Activated CD8-positive, alpha-beta T cell treated with anti-CD3 and anti-CD28 coated beads for 36 hours (primary cell): Measurements from ENCODE around the gene SCN8A. TPM values are rescaled to one million over a fixed set of nuclear protein-coding genes. Genes with fewer than 3 reads are reported as not detected.

Experiments used
- ATAC-seq: fragments of 200-7000 bp; cut with Tn5 transposase; one replicate; pipeline ENCODE4 v1.10.0; 2021; ENCODE audit warnings: mild to moderate bottlenecking, moderate library complexity
- CTCF ChIA-PET: fragments of 350-600 bp; sonication (Branson Sonifier 250); formaldehyde crosslinking; loops from one replicate; lab custom pipeline; 2021; ENCODE audit warnings: antibody characterized with exemption; lab: Charles Lee
- POLR2A ChIA-PET: fragments of 350-600 bp; sonication (Branson Sonifier 250); formaldehyde crosslinking; loops from one replicate; lab custom pipeline; 2021; ENCODE audit warnings: antibody characterized with exemption; lab: Charles Lee
- DNase-seq: peaks from one replicate; pipeline ENCODE4 v3.0.0-alpha.2; 2020
- H3K27ac Mint-ChIP-seq: one replicate; pipeline ENCODE4 v1.8.0; 2021; ENCODE audit warnings: mild to moderate bottlenecking, mixed read lengths
- H3K27me3 Mint-ChIP-seq: one replicate; pipeline ENCODE4 v1.8.0; 2021; ENCODE audit warnings: mixed read lengths
- H3K36me3 Mint-ChIP-seq: one replicate; pipeline ENCODE4 v1.8.0; 2021; ENCODE audit warnings: low read depth, mixed read lengths
- H3K4me1 Mint-ChIP-seq: one replicate; pipeline ENCODE4 v1.8.0; 2021; ENCODE audit warnings: low read depth, mixed read lengths
- H3K4me3 Mint-ChIP-seq: one replicate; pipeline ENCODE4 v1.8.0; 2021; ENCODE audit warnings: mild to moderate bottlenecking, moderate library complexity, mixed read lengths
- H3K9me3 Mint-ChIP-seq: one replicate; pipeline ENCODE4 v1.8.0; 2021; ENCODE audit warnings: mixed read lengths
- CTCF ChIP-seq: fragments of 200-600 bp; IDR thresholded peaks from one replicate; pipeline ENCODE4 v1.8.0; 2022; ENCODE audit warnings: antibody characterized with exemption, mild to moderate bottlenecking
- intact Hi-C: fragments of 100-400 bp; cut with micrococcal nuclease; formaldehyde crosslinking; loops from one replicate; pipeline ENCODE4 v1.10.0; 2022
- total RNA-seq, 2 experiments: library from RNA; stranded (reverse); gene quantifications; one replicate each; pipeline ENCODE4 v1.2.3, GENCODE V29; 2021

Gene SCN8A
- total RNA-seq, 2 experiments from 2014 or later: 0.77 to 0.78 TPM

DNA sequence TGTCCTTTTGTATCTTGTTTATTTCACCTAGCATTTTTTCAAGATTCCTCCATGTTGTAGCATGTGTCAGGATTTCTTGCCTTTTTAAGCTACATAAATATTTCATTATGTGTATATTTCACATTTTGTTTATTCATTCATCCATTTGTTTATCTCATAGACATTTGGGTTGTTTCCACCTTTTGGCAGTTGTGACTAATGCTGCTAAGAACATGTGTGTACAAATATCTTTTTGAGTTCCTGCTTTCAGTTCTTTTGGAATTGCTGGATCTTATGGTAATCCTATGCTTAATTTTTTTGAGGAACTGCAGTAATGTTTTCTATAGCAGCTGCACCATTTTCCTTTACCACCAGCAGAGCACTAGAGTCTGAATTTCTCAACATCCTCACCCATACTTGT is 62.4 kb downstream of the SCN8A start:
- H3K27me3 Mint-ChIP-seq: peaks cover 8% of the 10 kb centered on the region
- ATAC-seq (no peak), DNase-seq (no peak)
- POLR2A ChIA-PET: interaction anchor here (0.8 kb wide), 1 partner anchor 12 kb away, joined by 3 read pairs; no protein-coding TSS in a partner anchor
- CTCF ChIA-PET: no interaction called here
- no peaks in the 10 kb centered on the region for H3K4me1 Mint-ChIP-seq
- no peak overlapping the region for H3K27ac Mint-ChIP-seq
- H3K36me3 Mint-ChIP-seq: no peaks in the 10 kb centered on the region
- H3K4me3 Mint-ChIP-seq: no peak overlapping the region
- peaks cover 8% of the 10 kb centered on the region for H3K9me3 Mint-ChIP-seq
- no peak for TF ChIP-seq CTCF
- intact Hi-C loops: no loop called here

GRCh38 chr12:51661199-51661598 is 70.2 kb downstream of the SCN8A start:
- no peak for DNase-seq
- ChIA-PET CTCF (interaction anchor here (1.4 kb wide), 1 partner anchor 9 kb away, joined by 4 read pairs; no protein-coding TSS in a partner anchor), POLR2A (no interaction called here)
- H3K4me3 Mint-ChIP-seq: no peak overlapping the region
- H3K36me3 Mint-ChIP-seq: no peaks in the 10 kb centered on the region
- intact Hi-C loops: no loop called here
- no peaks in the 10 kb centered on the region for H3K4me1 Mint-ChIP-seq
- H3K27ac Mint-ChIP-seq: no peak overlapping the region
- H3K9me3 Mint-ChIP-seq: no peaks in the 10 kb centered on the region
- no peak for ATAC-seq
- TF ChIP-seq CTCF: no peak
- peaks cover 12% of the 10 kb centered on the region for H3K27me3 Mint-ChIP-seq

DNA sequence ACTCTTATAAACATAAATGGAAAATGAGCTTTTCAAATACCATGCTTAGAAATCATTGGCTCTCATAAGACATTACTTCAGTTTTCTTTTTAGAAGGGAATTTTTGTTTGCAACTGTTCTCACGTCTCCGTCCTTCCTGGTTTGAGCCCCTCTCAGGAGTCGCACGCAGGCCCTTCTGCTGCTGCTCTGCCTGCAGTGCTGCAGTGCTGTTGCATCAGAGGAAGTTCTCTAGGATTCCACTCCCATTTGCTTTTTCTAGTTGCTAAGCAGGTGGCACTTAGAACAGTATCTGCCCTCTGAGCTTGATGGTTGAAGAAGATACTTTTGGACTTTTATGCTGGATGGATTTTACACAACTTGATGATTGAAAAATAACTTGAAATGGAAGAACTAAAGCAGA is 70.8 kb downstream of the SCN8A start:
- DNase-seq (no peak), ATAC-seq (no peak)
- Mint-ChIP-seq H3K9me3 (no peaks in the 10 kb centered on the region), H3K27ac (no peak overlapping the region), H3K36me3 (no peaks in the 10 kb centered on the region), H3K27me3 (peaks cover 12% of the 10 kb centered on the region), H3K4me1 (no peaks in the 10 kb centered on the region), H3K4me3 (no peak overlapping the region)
- no peak for TF ChIP-seq CTCF
- intact Hi-C loops: no loop called here
- POLR2A ChIA-PET: no interaction called here
- CTCF ChIA-PET: interaction anchor here (0.9 to 1.4 kb wide), 2 partner anchors 9 to 261 kb away, joined by 3 to 4 read pairs; no protein-coding TSS in a partner anchor

GRCh38 chr12:51662728-51663154 is 71.7 kb downstream of the SCN8A start:
- Mint-ChIP-seq H3K9me3 (no peaks in the 10 kb centered on the region), H3K4me1 (no peaks in the 10 kb centered on the region), H3K27me3 (peaks cover 10% of the 10 kb centered on the region), H3K27ac (no peak overlapping the region), H3K4me3 (no peak overlapping the region), H3K36me3 (no peaks in the 10 kb centered on the region)
- intact Hi-C loops: no loop called here
- POLR2A ChIA-PET: interaction anchor here (1.2 kb wide), 1 partner anchor 89 kb away, joined by 3 read pairs; no protein-coding TSS in a partner anchor
- CTCF ChIA-PET: interaction anchor here (0.9 to 1.4 kb wide), 2 partner anchors 10 to 260 kb away, joined by 3 to 4 read pairs; no protein-coding TSS in a partner anchor
- no peak for TF ChIP-seq CTCF
- DNase-seq (no peak), ATAC-seq (no peak)

- ATAC-seq (no peak), DNase-seq (no peak)
- TF ChIP-seq CTCF: no peak
- H3K27me3 Mint-ChIP-seq: peaks cover 6% of the 10 kb centered on the region
- ChIA-PET CTCF (interaction anchor here (0.8 kb wide), 1 partner anchor 70 kb away, joined by 3 read pairs; no protein-coding TSS in a partner anchor), POLR2A (interaction anchor here (1.2 kb wide), 1 partner anchor 90 kb away, joined by 3 read pairs; no protein-coding TSS in a partner anchor)
- H3K36me3 Mint-ChIP-seq: no peaks in the 10 kb centered on the region
- no peak overlapping the region for H3K27ac Mint-ChIP-seq
- H3K4me1 Mint-ChIP-seq: no peaks in the 10 kb centered on the region
- H3K9me3 Mint-ChIP-seq: no peaks in the 10 kb centered on the region
- no peak overlapping the region for H3K4me3 Mint-ChIP-seq
- intact Hi-C loops: no loop called here
These were observed 72.4 kb downstream of the SCN8A start for GRCh38 chr12:51663390-51663789.
